HepG2 (cell line): ENCODE measurements around the gene RTEL1. TPM values are rescaled to one million over a fixed set of nuclear protein-coding genes. Genes with fewer than 3 reads are reported as not detected.

Experiments
- FIP1L1 ChIP-seq: fragments of 200-400 bp; formaldehyde crosslinking; IDR thresholded peaks from 2 replicates; pipeline ENCODE4 v1.6.1; 2018; ENCODE audit warnings: low read depth, mild to moderate bottlenecking, low read length, moderate library complexity, borderline replicate concordance; ENCODE audit not compliant: insufficient read depth
- FOXC1 ChIP-seq: sonication (generic); formaldehyde crosslinking; IDR thresholded peaks from 2 replicates; pipeline ENCODE4 v1.8.0; 2022; ENCODE audit warnings: mild to moderate bottlenecking, missing genetic modification reagents, borderline replicate concordance
- IRF2 ChIP-seq: IDR thresholded peaks from 2 replicates; pipeline ENCODE4 v1.6.1; 2018; ENCODE audit warnings: missing genetic modification reagents, missing compliant biosample characterization
- IRF9 ChIP-seq: sonication (generic); formaldehyde crosslinking; IDR thresholded peaks from 2 replicates; pipeline ENCODE4 v1.8.0; 2022; ENCODE audit warnings: missing genetic modification reagents, mild to moderate bottlenecking, borderline replicate concordance
- ISL2 ChIP-seq: sonication (generic); formaldehyde crosslinking; IDR thresholded peaks from 2 replicates; pipeline ENCODE4 v1.5.0; 2020; ENCODE audit warnings: missing genetic modification reagents
- KDM4B ChIP-seq: sonication (generic); formaldehyde crosslinking; IDR thresholded peaks from 2 replicates; pipeline ENCODE4 v1.4.0; 2020; ENCODE audit warnings: missing genetic modification reagents
- NAIF1 ChIP-seq: sonication (generic); formaldehyde crosslinking; IDR thresholded peaks from 2 replicates; pipeline ENCODE4 v1.5.0; 2020; ENCODE audit warnings: mild to moderate bottlenecking, missing genetic modification reagents, borderline replicate concordance
- NFE2L2 ChIP-seq: fragments of 150-350 bp; IDR thresholded peaks from 2 replicates; pipeline ENCODE4 v1.6.1; 2014; ENCODE audit warnings: low read length
- TOE1 ChIP-seq: sonication (generic); formaldehyde crosslinking; IDR thresholded peaks from 2 replicates; pipeline ENCODE4 v1.4.0; 2020; ENCODE audit warnings: mild to moderate bottlenecking, missing genetic modification reagents
- ZFP36L2 ChIP-seq: sonication (generic); formaldehyde crosslinking; IDR thresholded peaks from 2 replicates; pipeline ENCODE4 v1.4.0; 2020; ENCODE audit warnings: missing genetic modification reagents
- ZHX1 ChIP-seq: sonication (generic); formaldehyde crosslinking; IDR thresholded peaks from 2 replicates; pipeline ENCODE4 v1.8.1; 2022; ENCODE audit warnings: low read depth, mild to moderate bottlenecking, missing genetic modification reagents
- ZNF318 ChIP-seq: sonication (generic); formaldehyde crosslinking; IDR thresholded peaks from 2 replicates; pipeline ENCODE4 v1.4.0; 2020; ENCODE audit warnings: mild to moderate bottlenecking, missing genetic modification reagents
- ZNF383 ChIP-seq: sonication (generic); formaldehyde crosslinking; IDR thresholded peaks from 2 replicates; pipeline ENCODE4 v1.4.0; 2020; ENCODE audit warnings: missing genetic modification reagents, mild to moderate bottlenecking, borderline replicate concordance
- ZNF704 ChIP-seq: sonication (generic); formaldehyde crosslinking; IDR thresholded peaks from 2 replicates; pipeline ENCODE4 v1.8.1; 2023; ENCODE audit warnings: mild to moderate bottlenecking, inconsistent platforms, moderate library complexity, missing genetic modification reagents, borderline replicate concordance
- ZSCAN29 ChIP-seq: sonication (generic); formaldehyde crosslinking; conservative IDR thresholded peaks from 2 replicates; pipeline ENCODE4 v1.4.0; 2020; ENCODE audit warnings: mild to moderate bottlenecking, missing genetic modification reagents
- polyA plus RNA-seq, 8 experiments: library from polyadenylated mRNA; depleted of rRNA in 3 of 8; stranded (reverse) in 7 of 8; unstranded in 1 of 8; fragments of >200 nt; fragmentation: Illumina TruSeq in 4 of 8; extraction: Trizol in 4 of 8; gene quantifications; 2 replicates each; pipeline versions ENCODE4 v1.2.1 to v1.2.3, GENCODE V29; 2011 to 2016; ENCODE audit warnings: low read depth in 4 of 8, missing spikeins in 1 of 8, mixed read lengths in 1 of 8; ENCODE audit not compliant: insufficient read depth in 1 of 8
- total RNA-seq, 5 experiments: library from RNA; depleted of rRNA; stranded (reverse); fragments of >200 nt; fragmentation: Illumina TruSeq; extraction: Trizol; gene quantifications; 2 replicates each; pipeline ENCODE4 v1.2.3, GENCODE V29; 2016; ENCODE audit warnings: low read depth in 1 of 5

The RTEL1 gene
- total and polyA plus RNA-seq, 2 of the 13 experiments (the other 11 are each of a cell fraction or from before 2014, with no cell fraction given): 21.8 to 36.4 TPM

GRCh38 chr20:63641792-63642523 is 16.2 kb upstream of the RTEL1 start (continued):
- TF ChIP-seq ZNF318 (CRISPR knock-in tag): no peak; the same call in 1 of the 2 replicates
- TF ChIP-seq FIP1L1: no peak
- no peak for TF ChIP-seq ZNF383 (CRISPR knock-in tag)
- TF ChIP-seq TOE1 (CRISPR knock-in tag): no peak
- TF ChIP-seq ZNF704 (CRISPR knock-in tag): no peak
- TF ChIP-seq NFE2L2: no peak
- no peak for TF ChIP-seq NAIF1 (CRISPR knock-in tag)
- no peak for TF ChIP-seq ISL2
- TF ChIP-seq IRF2 (CRISPR knock-in tag): 0 out of 2 replicates have a peak, but pooled peaks have one; percentile 27
- TF ChIP-seq KDM4B (CRISPR knock-in tag): peak; percentile 86; the same call in 1 of the 2 replicates
- no peak for TF ChIP-seq IRF9 (CRISPR knock-in tag)
- no peak; the same call in 1 of the 2 replicates for TF ChIP-seq ZHX1 (CRISPR knock-in tag)
- no peak; the same call in 1 of the 2 replicates for TF ChIP-seq ZFP36L2
- peak; percentile 67; the same call in 1 of the 2 replicates for TF ChIP-seq FOXC1 (CRISPR knock-in tag)
- TF ChIP-seq ZSCAN29: no peak
